DND-41 (cell line): ENCODE results near the gene KLHL30.

Source experiments
- CTCF ChIP-seq: IDR thresholded peaks from 2 replicates; pipeline ENCODE4 v1.5.1; 2012; ENCODE audit warnings: borderline replicate concordance, low read length, moderate library complexity, mild to moderate bottlenecking; ENCODE audit not compliant: poor library complexity, severe bottlenecking; ENCODE audit errors: extremely low read depth
- EZH2 ChIP-seq: IDR thresholded peaks from 3 replicates; pipeline ENCODE4 v1.6.1; 2012; ENCODE audit warnings: borderline replicate concordance, low read depth, mild to moderate bottlenecking, moderate library complexity, low read length, inconsistent platforms; ENCODE audit not compliant: severe bottlenecking

- no peak for TF ChIP-seq EZH2
- no peak for TF ChIP-seq CTCF
Measured at GRCh38 chr2:238104691-238105371, 33.6 kb upstream of the KLHL30 start.
